ENCODE results near the gene PLK5. TPM values are rescaled to one million over a fixed set of nuclear protein-coding genes. Genes with fewer than 3 reads are reported as not detected.

The PLK5 gene
- total RNA-seq, 1 experiment from 2014 or later, result 0.57 TPM

GRCh38 chr19:1585243-1585580 lies 61.3 kb downstream of the PLK5 start:
- WGBS (ENCODE audit: extremely low coverage, insufficient read length, low lambda C conversion rate), result no CpG with 5 or more reads among the region's 13 CpGs
- Histone ChIP-seq H2BK5ac (ENCODE audit: insufficient read length, low read length) (no peak overlapping the region), H2BK15ac (ENCODE audit: low read depth, low read length) (no peak overlapping the region), H3K9ac (ENCODE audit: extremely low read depth, insufficient read length, low read length) (no peak overlapping the region), H3K23ac (ENCODE audit: insufficient read length, low read depth, low read length) (no peak overlapping the region), H2AK5ac (ENCODE audit: insufficient read length, low read length) (no peak overlapping the region), H2BK120ac (ENCODE audit: low read depth, low read length, poor library complexity, severe bottlenecking) (no peak overlapping the region), H3T11ph (ENCODE audit: low read length) (no peak overlapping the region), H3K4me2 (ENCODE audit: insufficient read depth, insufficient read length, low read length) (peak overlapping the region; percentile 7), H3K18ac (ENCODE audit: insufficient read length, low read depth, low read length) (no peak overlapping the region), H4K91ac (ENCODE audit: insufficient read length, low read depth, low read length) (no peak overlapping the region), H3K56ac (ENCODE audit: insufficient read length, low read depth, low read length) (no peak overlapping the region), H3K79me2 (ENCODE audit: insufficient read depth, low read length) (peaks cover 7% of the 10 kb centered on the region; the same call in 1 of the 2 replicates), H4K5ac (ENCODE audit: insufficient read length, low read depth, low read length) (no peak overlapping the region), H3K27me3 (ENCODE audit: insufficient read depth, low read length) (no peaks in the 10 kb centered on the region), H3K4me1 (ENCODE audit: insufficient read depth, low read length) (no peaks in the 10 kb centered on the region), H2AFZ (ENCODE audit: low read length) (no peak overlapping the region), H4K20me1 (ENCODE audit: control insufficient read depth, insufficient read depth, insufficient read length) (peaks cover 2% of the 10 kb centered on the region), H3K9me3 (ENCODE audit: control insufficient read depth, low read depth, low read length) (no peaks in the 10 kb centered on the region), H3K27ac (ENCODE audit: insufficient read length, low read depth, low read length) (no peak overlapping the region), H3K23me2 (ENCODE audit: insufficient read length, low read depth, low read length, poor library complexity, severe bottlenecking) (no peaks in the 10 kb centered on the region), H4K8ac (replicated peaks; ENCODE audit: insufficient read length, low read depth, low read length) (no peak overlapping the region), H3K4ac (ENCODE audit: low read depth, low read length) (no peak overlapping the region), H3K79me1 (ENCODE audit: insufficient read depth, low read depth, low read length, poor library complexity, severe bottlenecking) (peaks cover 9% of the 10 kb centered on the region), H2BK20ac (ENCODE audit: low read depth, low read length, poor library complexity, severe bottlenecking) (no peak overlapping the region), H2BK12ac (ENCODE audit: insufficient read length, low read depth, low read length) (no peak overlapping the region), H3K14ac (ENCODE audit: insufficient read depth, low read length) (no peak overlapping the region)
- H3K36me3 Mint-ChIP-seq (ENCODE audit: insufficient read depth in 1 of 3, low read depth in 3 of 3), result peaks cover 35 to 62% (median 62%) of the 10 kb centered on the region in 3 experiments; a peak in 6 of 7 replicates
- H3K4me3 Mint-ChIP-seq, result no peak overlapping the region
- H3K27me3 Mint-ChIP-seq (ENCODE audit: low read depth), result peaks cover 2% of the 10 kb centered on the region
- no peaks in the 10 kb centered on the region; a peak in 1 of 5 replicates for H3K9me3 Mint-ChIP-seq
- peaks cover 3 to 5% of the 10 kb centered on the region in 2 experiments for H3K4me1 Mint-ChIP-seq
- TF ChIP-seq, protein P1, sequence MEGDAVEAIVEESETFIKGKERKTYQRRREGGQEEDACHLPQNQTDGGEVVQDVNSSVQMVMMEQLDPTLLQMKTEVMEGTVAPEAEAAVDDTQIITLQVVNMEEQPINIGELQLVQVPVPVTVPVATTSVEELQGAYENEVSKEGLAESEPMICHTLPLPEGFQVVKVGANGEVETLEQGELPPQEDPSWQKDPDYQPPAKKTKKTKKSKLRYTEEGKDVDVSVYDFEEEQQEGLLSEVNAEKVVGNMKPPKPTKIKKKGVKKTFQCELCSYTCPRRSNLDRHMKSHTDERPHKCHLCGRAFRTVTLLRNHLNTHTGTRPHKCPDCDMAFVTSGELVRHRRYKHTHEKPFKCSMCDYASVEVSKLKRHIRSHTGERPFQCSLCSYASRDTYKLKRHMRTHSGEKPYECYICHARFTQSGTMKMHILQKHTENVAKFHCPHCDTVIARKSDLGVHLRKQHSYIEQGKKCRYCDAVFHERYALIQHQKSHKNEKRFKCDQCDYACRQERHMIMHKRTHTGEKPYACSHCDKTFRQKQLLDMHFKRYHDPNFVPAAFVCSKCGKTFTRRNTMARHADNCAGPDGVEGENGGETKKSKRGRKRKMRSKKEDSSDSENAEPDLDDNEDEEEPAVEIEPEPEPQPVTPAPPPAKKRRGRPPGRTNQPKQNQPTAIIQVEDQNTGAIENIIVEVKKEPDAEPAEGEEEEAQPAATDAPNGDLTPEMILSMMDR (conservative IDR thresholded peaks at IDR 0.05), result no peak
- H3K27ac Mint-ChIP-seq, result peak overlapping the region in 2 of 3 experiments; percentile 40 to 86; a peak in 2 of 7 replicates
- DNase-seq, result no peak

Other genes with a start within 250 kb of the PLK5 start
- 56.4 and 63.0 TPM in 2 replicates for gene FAM174C, start 248.5 kb upstream of the PLK5 start, total RNA-seq (2021)
- 14.3 TPM in 2 replicates for gene EFNA2, start 238.2 kb upstream of the PLK5 start, total RNA-seq (2021)
- 83.7 and 83.9 TPM in 2 replicates for gene NDUFS7, start 140.2 kb upstream of the PLK5 start, total RNA-seq (2021)
- 26.6 and 27.4 TPM in 2 replicates for gene GAMT, start 122.5 kb upstream of the PLK5 start, total RNA-seq (2021)
- gene DAZAP1, start 116.5 kb upstream of the PLK5 start, total RNA-seq (2021), result 255 and 265 TPM in 2 replicates
- 1,628 and 1,677 TPM in 2 replicates for gene RPS15, start 85.7 kb upstream of the PLK5 start, total RNA-seq (2021)
- gene APC2, start 74.0 kb upstream of the PLK5 start, total RNA-seq (2021), result 0.68 and 2.0 TPM in 2 replicates
- 30.3 and 36.8 TPM in 2 replicates for gene C19orf25, start 44.9 kb upstream of the PLK5 start, total RNA-seq (2021)
- 5.8 and 9.1 TPM in 2 replicates for gene PCSK4, start 33.7 kb upstream of the PLK5 start, total RNA-seq (2021)
- 10.4 and 10.5 TPM in 2 replicates for gene REEP6, start 32.9 kb upstream of the PLK5 start, total RNA-seq (2021)
- gene ADAMTSL5, start 11.1 kb upstream of the PLK5 start, total RNA-seq (2021), result 1.4 and 1.5 TPM in 2 replicates
- gene MEX3D, start 44.2 kb downstream of the PLK5 start, total RNA-seq (2021), result 70.4 and 75.9 TPM in 2 replicates
- 126 and 128 TPM in 2 replicates for gene MBD3, start 68.8 kb downstream of the PLK5 start, total RNA-seq (2021)
- gene UQCR11, start 81.4 kb downstream of the PLK5 start, total RNA-seq (2021), result 166 and 174 TPM in 2 replicates
- 304 TPM in 2 replicates for gene TCF3, start 128.5 kb downstream of the PLK5 start, total RNA-seq (2021)
- gene ONECUT3, start 229.4 kb downstream of the PLK5 start, total RNA-seq (2021), result 0.04 and 0.07 TPM in 2 replicates